Measurements from ENCODE around the gene PTTG1IP. TPM values are rescaled to one million over a fixed set of nuclear protein-coding genes. Genes with fewer than 3 reads are reported as not detected.

PTTG1IP gene
- total and polyA plus RNA-seq, 7 donors, result 49.7 to 208 (median 158) TPM

DNA sequence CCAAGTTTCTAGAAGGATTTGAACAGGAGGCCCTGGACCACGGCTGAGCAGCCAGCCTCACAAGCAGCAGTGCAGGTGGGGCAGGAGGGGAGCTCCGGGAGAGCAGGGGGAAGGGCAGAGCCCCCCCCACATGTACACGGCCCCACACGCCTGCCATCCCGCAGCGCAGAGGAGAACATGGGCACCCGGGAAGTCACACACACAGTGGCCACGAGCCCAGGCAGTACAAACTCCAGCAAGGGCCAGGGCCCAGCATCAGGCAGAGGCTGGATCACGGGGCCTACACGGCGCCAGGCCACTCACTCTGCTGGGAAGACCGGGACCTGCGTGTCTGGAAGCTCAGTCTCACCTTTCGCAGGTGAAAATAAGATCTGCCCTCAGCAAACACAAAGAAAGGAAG lies 60.9 kb downstream of the PTTG1IP start:
- Histone ChIP-seq H3K9me3 (no peaks in the 10 kb centered on the region), H3K36me3 (peaks cover 6 to 55% (median 18%) of the 10 kb centered on the region in 4 donors), H3K4me1 (peaks cover 0 to 22% (median 17%) of the 10 kb centered on the region in 4 donors), H3K27ac (no peak overlapping the region), H3K27me3 (no peaks in the 10 kb centered on the region), H3K4me3 (no peak overlapping the region)
- WGBS, 2 donors, result 88 to 94% methylated on average over 14 of the region's 14 CpGs
- DNase-seq, result no peak
- TF ChIP-seq, protein P1, sequence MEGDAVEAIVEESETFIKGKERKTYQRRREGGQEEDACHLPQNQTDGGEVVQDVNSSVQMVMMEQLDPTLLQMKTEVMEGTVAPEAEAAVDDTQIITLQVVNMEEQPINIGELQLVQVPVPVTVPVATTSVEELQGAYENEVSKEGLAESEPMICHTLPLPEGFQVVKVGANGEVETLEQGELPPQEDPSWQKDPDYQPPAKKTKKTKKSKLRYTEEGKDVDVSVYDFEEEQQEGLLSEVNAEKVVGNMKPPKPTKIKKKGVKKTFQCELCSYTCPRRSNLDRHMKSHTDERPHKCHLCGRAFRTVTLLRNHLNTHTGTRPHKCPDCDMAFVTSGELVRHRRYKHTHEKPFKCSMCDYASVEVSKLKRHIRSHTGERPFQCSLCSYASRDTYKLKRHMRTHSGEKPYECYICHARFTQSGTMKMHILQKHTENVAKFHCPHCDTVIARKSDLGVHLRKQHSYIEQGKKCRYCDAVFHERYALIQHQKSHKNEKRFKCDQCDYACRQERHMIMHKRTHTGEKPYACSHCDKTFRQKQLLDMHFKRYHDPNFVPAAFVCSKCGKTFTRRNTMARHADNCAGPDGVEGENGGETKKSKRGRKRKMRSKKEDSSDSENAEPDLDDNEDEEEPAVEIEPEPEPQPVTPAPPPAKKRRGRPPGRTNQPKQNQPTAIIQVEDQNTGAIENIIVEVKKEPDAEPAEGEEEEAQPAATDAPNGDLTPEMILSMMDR (IDR thresholded peaks at IDR 0.05), result no peak
- TF ChIP-seq POLR2AphosphoS5 (IDR thresholded peaks at IDR 0.05) (no peak), EP300 (IDR thresholded peaks at IDR 0.05) (no peak), POLR2A (IDR thresholded peaks at IDR 0.05) (no peak)
- intact Hi-C loops (cut with DNase I), result no loop called here

DNA sequence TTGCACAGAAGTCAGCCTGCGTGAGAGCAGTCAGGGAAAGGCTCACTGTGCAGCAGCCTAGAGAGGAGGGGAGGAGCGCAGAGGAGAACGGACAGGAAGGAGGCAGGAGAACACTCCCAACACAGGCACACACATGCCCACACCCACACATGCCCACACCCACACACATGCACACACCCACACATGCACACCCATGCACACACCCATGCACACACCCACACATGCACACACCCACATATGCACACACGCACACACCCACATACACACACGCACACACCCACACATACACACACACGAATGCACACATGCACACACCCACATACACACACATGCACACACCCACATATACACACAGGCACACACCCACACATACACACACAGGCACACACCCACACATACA lies 62.7 kb downstream of the PTTG1IP start:
- WGBS, 2 donors, result 84 to 90% methylated on average over 6 of the region's 6 CpGs
- peaks cover 0 to 6% (median 2%) of the 10 kb centered on the region in 4 donors for H3K4me1 ChIP-seq
- intact Hi-C loops (cut with DNase I), result no loop called here
- no peak overlapping the region for H3K27ac ChIP-seq
- no peaks in the 10 kb centered on the region for H3K9me3 ChIP-seq
- TF ChIP-seq EP300 (IDR thresholded peaks at IDR 0.05), result no peak
- TF ChIP-seq, protein P1 (IDR thresholded peaks at IDR 0.05), result no peak
- TF ChIP-seq POLR2A (IDR thresholded peaks at IDR 0.05), result no peak
- no peak for TF ChIP-seq POLR2AphosphoS5 (IDR thresholded peaks at IDR 0.05)
- H3K36me3 ChIP-seq, result peaks cover 20 to 73% (median 36%) of the 10 kb centered on the region in 4 donors
- DNase-seq, result no peak
- H3K27me3 ChIP-seq, result no peaks in the 10 kb centered on the region
- no peak overlapping the region for H3K4me3 ChIP-seq

DNA sequence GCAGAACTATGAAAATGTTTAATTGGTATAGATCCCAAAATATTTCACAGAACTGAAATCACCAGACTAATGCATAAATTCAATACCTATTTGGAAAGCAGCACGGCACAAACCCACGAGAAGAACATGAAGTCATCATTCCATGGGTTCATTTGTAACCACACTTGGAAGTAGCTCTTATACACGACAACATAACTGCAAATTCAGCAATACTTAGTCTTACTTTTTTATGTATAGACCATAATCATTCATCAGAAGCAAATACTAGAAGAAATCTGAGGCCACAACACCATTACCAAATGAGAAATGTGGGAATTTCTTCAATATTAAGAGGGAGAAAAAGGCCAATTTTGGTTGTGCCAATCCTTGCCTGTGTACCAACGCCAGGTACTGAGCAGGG lies 67.6 kb downstream of the PTTG1IP start:
- Histone ChIP-seq H3K36me3 (peaks cover 20 to 63% (median 46%) of the 10 kb centered on the region in 4 donors), H3K27me3 (no peaks in the 10 kb centered on the region), H3K4me1 (peaks cover 0 to 13% (median 12%) of the 10 kb centered on the region in 4 donors), H3K9me3 (no peaks in the 10 kb centered on the region), H3K4me3 (no peak overlapping the region), H3K27ac (no peak overlapping the region)
- 89 to 94% methylated on average over 4 of the region's 4 CpGs for WGBS, 2 donors
- DNase-seq, result no peak
- TF ChIP-seq EP300 (IDR thresholded peaks at IDR 0.05) (no peak), POLR2A (IDR thresholded peaks at IDR 0.05) (no peak), POLR2AphosphoS5 (IDR thresholded peaks at IDR 0.05) (no peak)
- intact Hi-C loops (cut with DNase I), result no loop called here

DNA sequence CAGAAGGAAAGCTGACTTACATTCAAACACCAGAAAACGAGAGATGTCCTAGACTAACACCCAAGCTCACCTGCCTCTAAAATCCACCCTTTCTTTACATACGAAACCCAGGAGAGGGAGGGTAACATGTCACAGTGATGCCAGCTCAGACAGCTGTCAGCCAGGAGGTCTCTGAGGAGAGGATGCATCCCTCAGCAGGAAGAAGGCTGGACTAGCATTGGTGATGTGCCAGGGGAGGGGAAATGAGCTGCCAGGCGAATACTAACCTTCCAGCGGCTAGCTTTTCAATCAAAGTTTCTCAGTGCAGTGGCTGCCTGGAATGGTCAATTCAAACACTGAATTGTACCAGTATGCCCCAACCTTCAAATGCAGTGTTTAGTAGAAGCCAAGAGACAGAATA lies 68.3 kb downstream of the PTTG1IP start:
- peaks cover 20 to 57% (median 44%) of the 10 kb centered on the region in 4 donors for H3K36me3 ChIP-seq
- no peak for DNase-seq
- 89 to 93% methylated on average over 4 of the region's 4 CpGs for WGBS, 2 donors
- no peak for TF ChIP-seq POLR2A (IDR thresholded peaks at IDR 0.05)
- TF ChIP-seq EP300 (IDR thresholded peaks at IDR 0.05), result no peak
- TF ChIP-seq POLR2AphosphoS5 (IDR thresholded peaks at IDR 0.05), result no peak
- TF ChIP-seq, protein P1 (IDR thresholded peaks at IDR 0.05), result no peak
- H3K27me3 ChIP-seq, result no peaks in the 10 kb centered on the region
- peaks cover 0 to 19% (median 18%) of the 10 kb centered on the region in 4 donors for H3K4me1 ChIP-seq
- H3K9me3 ChIP-seq, result no peaks in the 10 kb centered on the region
- intact Hi-C loops (cut with DNase I), result no loop called here
- no peak overlapping the region for H3K27ac ChIP-seq
- H3K4me3 ChIP-seq, result no peak overlapping the region

DNA sequence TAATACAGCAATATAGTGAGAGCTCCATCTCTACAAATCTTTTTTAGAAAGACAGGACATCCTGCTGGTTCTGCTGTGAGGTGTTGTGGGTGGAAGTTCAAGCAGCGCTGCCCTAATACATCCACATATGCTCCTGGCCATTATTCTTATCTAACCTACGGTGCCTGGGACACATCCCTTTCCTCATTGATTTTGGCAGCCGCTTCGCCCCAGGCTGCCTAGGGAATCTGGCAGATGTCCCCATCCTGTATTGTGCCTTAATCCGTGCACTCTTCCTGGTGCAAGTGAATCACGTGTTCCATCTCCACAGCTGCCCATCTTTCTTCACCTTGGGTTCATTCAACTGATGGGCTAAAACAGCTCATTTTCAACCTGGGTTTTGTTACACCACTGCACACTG lies 68.7 kb downstream of the PTTG1IP start:
- TF ChIP-seq POLR2A (IDR thresholded peaks at IDR 0.05) (no peak), POLR2AphosphoS5 (IDR thresholded peaks at IDR 0.05) (no peak), EP300 (IDR thresholded peaks at IDR 0.05) (no peak)
- TF ChIP-seq, protein P1 (IDR thresholded peaks at IDR 0.05), result no peak
- Histone ChIP-seq H3K9me3 (no peaks in the 10 kb centered on the region), H3K27ac (no peak overlapping the region), H3K4me1 (peaks cover 0 to 24% (median 23%) of the 10 kb centered on the region in 4 donors), H3K36me3 (peaks cover 20 to 52% (median 41%) of the 10 kb centered on the region in 4 donors), H3K27me3 (no peaks in the 10 kb centered on the region), H3K4me3 (no peak overlapping the region)
- intact Hi-C loops (cut with DNase I), result loop anchor here (5.0 kb wide), 2 partner anchors 63 to 128 kb away; no protein-coding TSS in a partner anchor
- no peak for DNase-seq
- 87% methylated on average over 6 of the region's 6 CpGs for WGBS, 2 donors

Measured in sigmoid colon (tissue), 7 donors.